Cardiac fibroblast (primary cell): ENCODE data around the gene GSAP.
"Not testable (repeated sequence)": the region's sequence is repeated elsewhere in the genome, so short reads cannot be mapped to it uniquely, and the experiment has no call there.

Experiments used
- DNase-seq, 2 donors: peaks; one replicate each; pipeline versions ENCODE4 v3.0.0 to v3.0.0-alpha.2; 2010; ENCODE audit warnings: low read depth in 2 of 2
- H3K4me3 ChIP-seq, 2 donors: replicated peaks in 1 of 2; 1 replicate in 1 of 2; 2 replicates in 1 of 2; pipeline ENCODE4 v1.5.1; 2011; ENCODE audit warnings: low read depth in 2 of 2, low read length in 2 of 2, mild to moderate bottlenecking in 2 of 2, moderate library complexity in 1 of 2
- TF ChIP-seq, protein P1 (sequence below): IDR thresholded peaks from one replicate; pipeline ENCODE4 v1.5.1; 2011; ENCODE audit warnings: low read depth, mild to moderate bottlenecking, low read length, inconsistent platforms

The GSAP gene

GRCh38 chr7:77338260-77338659, 77.9 kb downstream of the GSAP start:
- H3K4me3 ChIP-seq, result no peak overlapping the region
- TF ChIP-seq, protein P1, sequence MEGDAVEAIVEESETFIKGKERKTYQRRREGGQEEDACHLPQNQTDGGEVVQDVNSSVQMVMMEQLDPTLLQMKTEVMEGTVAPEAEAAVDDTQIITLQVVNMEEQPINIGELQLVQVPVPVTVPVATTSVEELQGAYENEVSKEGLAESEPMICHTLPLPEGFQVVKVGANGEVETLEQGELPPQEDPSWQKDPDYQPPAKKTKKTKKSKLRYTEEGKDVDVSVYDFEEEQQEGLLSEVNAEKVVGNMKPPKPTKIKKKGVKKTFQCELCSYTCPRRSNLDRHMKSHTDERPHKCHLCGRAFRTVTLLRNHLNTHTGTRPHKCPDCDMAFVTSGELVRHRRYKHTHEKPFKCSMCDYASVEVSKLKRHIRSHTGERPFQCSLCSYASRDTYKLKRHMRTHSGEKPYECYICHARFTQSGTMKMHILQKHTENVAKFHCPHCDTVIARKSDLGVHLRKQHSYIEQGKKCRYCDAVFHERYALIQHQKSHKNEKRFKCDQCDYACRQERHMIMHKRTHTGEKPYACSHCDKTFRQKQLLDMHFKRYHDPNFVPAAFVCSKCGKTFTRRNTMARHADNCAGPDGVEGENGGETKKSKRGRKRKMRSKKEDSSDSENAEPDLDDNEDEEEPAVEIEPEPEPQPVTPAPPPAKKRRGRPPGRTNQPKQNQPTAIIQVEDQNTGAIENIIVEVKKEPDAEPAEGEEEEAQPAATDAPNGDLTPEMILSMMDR, result no peak
- no peak for DNase-seq

DNA sequence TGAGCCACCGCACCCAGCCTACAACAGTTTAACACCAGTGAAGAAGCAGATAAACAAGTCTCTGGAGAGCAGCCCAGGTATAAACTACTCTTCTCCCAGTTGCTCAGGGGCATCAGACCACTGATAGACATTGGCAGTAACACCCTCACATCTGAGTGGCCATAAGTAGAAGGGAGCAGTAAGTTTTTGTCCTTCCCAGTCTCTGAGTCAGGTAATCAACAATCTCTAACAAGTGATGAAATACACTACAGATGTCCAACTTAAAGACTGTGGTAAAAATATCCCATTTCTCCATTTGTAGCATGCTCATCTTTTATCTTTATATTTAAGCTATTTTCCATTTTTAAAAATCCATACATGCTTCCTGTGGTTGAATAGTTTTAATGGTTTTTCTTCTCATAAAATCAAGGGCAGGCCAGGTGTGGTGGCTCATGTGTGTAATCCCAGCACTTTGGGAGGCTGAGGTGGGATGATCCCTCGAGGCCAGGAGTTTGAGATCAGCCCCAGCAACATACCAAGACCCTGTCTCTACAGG, 78.6 kb downstream of the GSAP start:
- DNase-seq, result no peak
- H3K4me3 ChIP-seq, result no peak overlapping the region
- TF ChIP-seq, protein P1, result no peak

GRCh38 chr7:77335581-77335980, 80.6 kb downstream of the GSAP start:
- TF ChIP-seq, protein P1, result no peak
- peak in 1 of 2 donors; percentile 67 for DNase-seq
- no peak overlapping the region for H3K4me3 ChIP-seq

DNA sequence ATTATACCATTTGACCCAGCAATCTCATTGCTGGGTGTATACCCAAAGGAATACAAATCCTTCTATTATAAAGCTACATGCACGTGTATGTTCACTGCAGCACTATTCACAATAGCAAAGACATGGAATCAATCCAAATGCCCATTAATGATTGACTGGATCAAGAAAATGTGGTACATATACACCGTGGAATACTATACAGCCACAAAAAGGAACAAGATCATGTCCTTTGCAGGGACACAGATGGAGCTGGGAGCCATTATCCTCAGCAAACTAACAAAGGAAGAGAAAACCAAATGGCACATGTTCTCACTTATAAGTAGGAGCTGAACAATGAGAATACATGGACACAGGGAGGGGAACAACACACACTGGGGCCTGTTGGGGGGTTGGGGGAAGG, 82.1 kb downstream of the GSAP start:
- not testable (repeated sequence) for DNase-seq, H3K4me3 ChIP-seq

- DNase-seq, result peak; percentile 93 to 94
- TF ChIP-seq, protein P1, result peak; percentile 60
- no peak overlapping the region for H3K4me3 ChIP-seq
Observed at GRCh38 chr7:77331938-77332695, 84.0 kb downstream of the GSAP start.

- TF ChIP-seq, protein P1, result no peak
- DNase-seq, result peak; percentile 29 to 78
- H3K4me3 ChIP-seq, result no peak overlapping the region
Observed at GRCh38 chr7:77330169-77330882, 85.8 kb downstream of the GSAP start.

- TF ChIP-seq, protein P1, result no peak
- H3K4me3 ChIP-seq, result no peak overlapping the region
- no peak for DNase-seq
Observed at GRCh38 chr7:77329466-77330168, 86.5 kb downstream of the GSAP start.
